ENCODE measurements around the gene ASAP3.
A peak's percentile ranks its signal among the peaks of the same experiment; 100 is the strongest.

Gene ASAP3

GRCh38 chr1:23466423-23466989 is 17.5 kb downstream of the ASAP3 start:
- H3K27ac ChIP-seq = no peak overlapping the region
- no peak for TF ChIP-seq CTCF (IDR thresholded peaks at IDR 0.05)
- TF ChIP-seq ZFX (IDR thresholded peaks at IDR 0.05; ENCODE audit: borderline replicate concordance) = no peak

- no peak overlapping the region for H3K27ac ChIP-seq
- TF ChIP-seq ZFX (IDR thresholded peaks at IDR 0.05; ENCODE audit: borderline replicate concordance) (no peak), CTCF (IDR thresholded peaks at IDR 0.05) (no peak)
These were observed 20.7 kb downstream of the ASAP3 start for GRCh38 chr1:23463286-23463685.

- TF ChIP-seq CTCF (IDR thresholded peaks at IDR 0.05) = no peak
- no peak for TF ChIP-seq ZFX (IDR thresholded peaks at IDR 0.05; ENCODE audit: borderline replicate concordance)
- H3K27ac ChIP-seq = no peak overlapping the region
These were observed 21.2 kb downstream of the ASAP3 start for GRCh38 chr1:23462766-23463165.

GRCh38 chr1:23461050-23461449 is 22.9 kb downstream of the ASAP3 start:
- H3K27ac ChIP-seq = no peak overlapping the region
- no peak for TF ChIP-seq ZFX (IDR thresholded peaks at IDR 0.05; ENCODE audit: borderline replicate concordance)
- TF ChIP-seq CTCF (IDR thresholded peaks at IDR 0.05) = no peak

GRCh38 chr1:23460519-23460918 is 23.5 kb downstream of the ASAP3 start:
- TF ChIP-seq CTCF (IDR thresholded peaks at IDR 0.05) = no peak
- no peak for TF ChIP-seq ZFX (IDR thresholded peaks at IDR 0.05; ENCODE audit: borderline replicate concordance)
- H3K27ac ChIP-seq = no peak overlapping the region

GRCh38 chr1:23459338-23459757 is 24.6 kb downstream of the ASAP3 start:
- 0 out of 2 replicates have a peak overlapping the region, but pooled peaks have one; percentile 23 for H3K27ac ChIP-seq
- no peak for TF ChIP-seq CTCF (IDR thresholded peaks at IDR 0.05)
- no peak for TF ChIP-seq ZFX (IDR thresholded peaks at IDR 0.05; ENCODE audit: borderline replicate concordance)

- TF ChIP-seq CTCF (IDR thresholded peaks at IDR 0.05) = no peak
- TF ChIP-seq ZFX (IDR thresholded peaks at IDR 0.05; ENCODE audit: borderline replicate concordance) = no peak
- H3K27ac ChIP-seq = no peak overlapping the region
These were observed 27.8 kb downstream of the ASAP3 start for GRCh38 chr1:23456226-23456625.
